ENCODE measurements around the gene RHBDF1.

DNA sequence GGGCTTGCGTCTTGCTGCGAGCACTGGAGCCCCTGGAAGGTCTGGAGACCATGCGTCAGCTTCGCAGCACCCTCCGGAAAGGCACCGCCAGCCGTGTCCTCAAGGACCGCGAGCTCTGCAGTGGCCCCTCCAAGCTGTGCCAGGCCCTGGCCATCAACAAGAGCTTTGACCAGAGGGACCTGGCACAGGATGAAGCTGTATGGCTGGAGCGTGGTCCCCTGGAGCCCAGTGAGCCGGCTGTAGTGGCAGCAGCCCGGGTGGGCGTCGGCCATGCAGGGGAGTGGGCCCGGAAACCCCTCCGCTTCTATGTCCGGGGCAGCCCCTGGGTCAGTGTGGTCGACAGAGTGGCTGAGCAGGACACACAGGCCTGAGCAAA, 13.0 kb upstream of the RHBDF1 start:
- no peak for TF ChIP-seq CTCF (IDR thresholded peaks at IDR 0.05; ENCODE audit: low read depth, low read length)
- TF ChIP-seq EZH2phosphoT487 (IDR thresholded peaks at IDR 0.05; ENCODE audit: low read depth) = no peak

Measured in OCI-LY3 (cell line).